Right atrium auricular region (tissue), 2 donors: Measurements from ENCODE around the gene TAP2. TPM values are rescaled to one million over a fixed set of nuclear protein-coding genes. Genes with fewer than 3 reads are reported as not detected.

ENCODE experiments used
- DNase-seq: peaks from one replicate; pipeline ENCODE4 v3.0.0-alpha.2; 2019; ENCODE audit warnings: low spot score
- H3K27ac ChIP-seq, 2 donors: fragments of 200-600 bp; sonication (generic); 1 replicate in 1 of 2; 2 replicates in 1 of 2; pipeline ENCODE4 v1.5.1; 2016 to 2019
- H3K27me3 ChIP-seq, 2 donors: fragments of 200-600 bp; sonication (generic); one replicate each; pipeline versions ENCODE4 v1.5.1 to v1.6.0; 2017 to 2019
- H3K36me3 ChIP-seq: fragments of 200-600 bp; sonication (generic); one replicate; pipeline ENCODE4 v1.5.1; 2016
- H3K4me1 ChIP-seq, 2 donors: fragments of 200-600 bp; sonication (generic); one replicate each; pipeline versions ENCODE4 v1.5.1 to v1.6.0; 2017 to 2019
- H3K4me3 ChIP-seq, 2 donors: fragments of 200-600 bp; sonication (generic); 1 replicate in 1 of 2; 2 replicates in 1 of 2; pipeline ENCODE4 v1.5.1; 2017 to 2019; ENCODE audit warnings: mild to moderate bottlenecking in 1 of 2, moderate library complexity in 1 of 2
- H3K9me3 ChIP-seq, 2 donors: fragments of 200-600 bp; sonication (generic); one replicate each; pipeline ENCODE4 v1.5.1; 2019
- CTCF ChIP-seq, 2 donors: fragments of 200-600 bp; sonication (generic); IDR thresholded peaks; one replicate each; pipeline ENCODE4 v1.5.1; 2019; ENCODE audit warnings: antibody characterized with exemption in 2 of 2
- total RNA-seq, 2 donors: library from RNA; depleted of rRNA; stranded (reverse); fragments of >200 nt; gene quantifications; one replicate each; pipeline ENCODE4 v1.1.0, GENCODE V29; 2016

TAP2 gene
- total RNA-seq, 2 donors from 2014 or later, result 3.4 to 6.3 TPM

- Histone ChIP-seq H3K4me3 (no peak overlapping the region), H3K36me3 (peaks cover 22% of the 10 kb centered on the region), H3K9me3 (no peaks in the 10 kb centered on the region), H3K27me3 (no peaks in the 10 kb centered on the region), H3K4me1 (peaks cover 0 to 7% of the 10 kb centered on the region in 2 donors), H3K27ac (no peak overlapping the region)
- no peak for DNase-seq
- TF ChIP-seq CTCF (IDR thresholded peaks at IDR 0.05), result no peak
Measured at GRCh38 chr6:32829495-32829894, 9.0 kb downstream of the TAP2 start.

- no peak for TF ChIP-seq CTCF (IDR thresholded peaks at IDR 0.05)
- Histone ChIP-seq H3K27me3 (no peaks in the 10 kb centered on the region), H3K9me3 (no peaks in the 10 kb centered on the region), H3K27ac (no peak overlapping the region), H3K4me1 (peaks cover 0 to 7% of the 10 kb centered on the region in 2 donors), H3K4me3 (no peak overlapping the region), H3K36me3 (peaks cover 22% of the 10 kb centered on the region)
- DNase-seq, result no peak
Measured at GRCh38 chr6:32827025-32827424, 11.5 kb downstream of the TAP2 start.

- peaks cover 18% of the 10 kb centered on the region for H3K36me3 ChIP-seq
Measured at GRCh38 chr6:32825966-32826365, 12.6 kb downstream of the TAP2 start.

GRCh38 chr6:32819729-32820128 is 18.8 kb downstream of the TAP2 start:
- no peaks in the 10 kb centered on the region for H3K9me3 ChIP-seq
- H3K4me3 ChIP-seq, result no peak overlapping the region
- H3K27me3 ChIP-seq, result no peaks in the 10 kb centered on the region
- DNase-seq, result no peak
- H3K36me3 ChIP-seq, result no peaks in the 10 kb centered on the region
- H3K27ac ChIP-seq, result no peak overlapping the region
- no peak for TF ChIP-seq CTCF (IDR thresholded peaks at IDR 0.05)
- no peaks in the 10 kb centered on the region for H3K4me1 ChIP-seq

More at GRCh38 chr6:32825966-32826365, 12.6 kb downstream of the TAP2 start:
- TF ChIP-seq CTCF (IDR thresholded peaks at IDR 0.05), result peak; percentile 29 to 63
- no peak for DNase-seq
- H3K27ac ChIP-seq, result peak overlapping the region in 1 of 2 donors; percentile 27
- no peaks in the 10 kb centered on the region for H3K9me3 ChIP-seq
- H3K4me1 ChIP-seq, result peaks cover 0 to 7% of the 10 kb centered on the region in 2 donors
- no peaks in the 10 kb centered on the region for H3K27me3 ChIP-seq
- H3K4me3 ChIP-seq, result no peak overlapping the region

- Histone ChIP-seq H3K27me3 (no peaks in the 10 kb centered on the region), H3K9me3 (no peaks in the 10 kb centered on the region), H3K36me3 (no peaks in the 10 kb centered on the region), H3K4me3 (no peak overlapping the region), H3K4me1 (no peaks in the 10 kb centered on the region), H3K27ac (no peak overlapping the region)
- TF ChIP-seq CTCF (IDR thresholded peaks at IDR 0.05), result no peak
- DNase-seq, result no peak
Measured at GRCh38 chr6:32818867-32819266, 19.7 kb downstream of the TAP2 start.

- TF ChIP-seq CTCF (IDR thresholded peaks at IDR 0.05), result no peak
- H3K36me3 ChIP-seq, result no peaks in the 10 kb centered on the region
- no peak within 1 kb of the TSS for H3K4me3 ChIP-seq
- no peak for DNase-seq
- H3K27ac ChIP-seq, result no peak within 1 kb of the TSS
- H3K27me3 ChIP-seq, result no peaks in the 10 kb centered on the region
- no peaks in the 10 kb centered on the region for H3K9me3 ChIP-seq
- H3K4me1 ChIP-seq, result no peaks in the 10 kb centered on the region
Measured at GRCh38 chr6:32816746-32817204, 21.8 kb downstream of the TAP2 start, which contains the start of gene HLA-DOB. TSS of gene HLA-DOB (minus strand) at chr6:32817002. CDS start at chr6:32816951, 51 bp downstream.
